Adrenal gland (tissue), 12 donors: ENCODE results near the gene PDE6D. TPM values are rescaled to one million over a fixed set of nuclear protein-coding genes. Genes with fewer than 3 reads are reported as not detected.

ENCODE experiments used
- DNase-seq, 7 donors: peaks; one replicate each; pipeline ENCODE4 v3.0.0-alpha.2; 2019 to 2020
- H3K27ac ChIP-seq, 5 donors: fragments of 200-600 bp; sonication (generic) in 4 of 5; 1 replicate in 3 of 5; 2 replicates in 2 of 5; pipeline versions ENCODE4 v1.5.1 to v1.8.0; 2016 to 2020; ENCODE audit warnings: mild to moderate bottlenecking in 1 of 5
- H3K27me3 ChIP-seq: fragments of 200-600 bp; 2 replicates; pipeline ENCODE4 v1.8.0; 2021
- H3K36me3 ChIP-seq, 2 donors: fragments of 200-600 bp; replicated peaks in 1 of 2; 1 replicate in 1 of 2; 2 replicates in 1 of 2; pipeline versions ENCODE4 v1.5.1 to v1.8.0; 2018 to 2022
- H3K4me1 ChIP-seq, 2 donors: fragments of 200-600 bp; replicated peaks in 1 of 2; 1 replicate in 1 of 2; 2 replicates in 1 of 2; pipeline versions ENCODE4 v1.5.1 to v1.8.0; 2018 to 2021
- H3K4me3 ChIP-seq, 4 donors: fragments of 200-600 bp; sonication (generic) in 3 of 4; one replicate each; pipeline ENCODE4 v1.5.1; 2016 to 2018
- H3K9me3 ChIP-seq, 3 donors: fragments of 200-600 bp; sonication (generic) in 1 of 3; replicated peaks in 1 of 3; 1 replicate in 2 of 3; 2 replicates in 1 of 3; pipeline versions ENCODE4 v1.5.1 to v1.8.0; 2016 to 2021
- CTCF ChIP-seq, 6 experiments: fragments of 450-650 bp in 4 of 6; fragments of 200-600 bp in 2 of 6; sonication (generic) in 1 of 6; IDR thresholded peaks; 1 replicate in 5 of 6; 2 replicates in 1 of 6; pipeline versions ENCODE4 v1.5.1 to v1.8.0; 2016 to 2021; ENCODE audit warnings: antibody characterized with exemption in 6 of 6, mild to moderate bottlenecking in 2 of 6, moderate library complexity in 1 of 6
- POLR2A ChIP-seq, 2 donors: fragments of 450-650 bp; IDR thresholded peaks; one replicate each; pipeline ENCODE4 v1.6.1; 2017; ENCODE audit warnings: antibody characterized with exemption in 2 of 2, mild to moderate bottlenecking in 2 of 2, moderate library complexity in 1 of 2
- WGBS, 4 donors: extraction: QIAGEN DNeasy Blood & Tissue Kit in 2 of 4; methylation state at CpG; one replicate each; pipeline versions ENCODE4 v1.1.5 to v1.1.7; 2013 to 2017; 5-methylcytosine and 5-hydroxymethylcytosine counted together
- intact Hi-C, 2 donors: fragments of 100-400 bp; cut with DNase I; formaldehyde crosslinking; loops; one replicate each; pipeline versions ENCODE4 v1.14.1 to v1.15.0; 2022 to 2023
- polyA plus RNA-seq, 3 donors: library from polyadenylated mRNA; stranded (reverse); fragments of 200-250 nt in 2 of 3; fragments of 350-450 nt in 1 of 3; fragmentation: Illumina TruSeq in 1 of 3; extraction: RNeasy Lipid Tissue Mini Kit (QIAGEN cat#74804) in 1 of 3; gene quantifications; one replicate each; pipeline ENCODE4 v1.2.3, GENCODE V29; 2013 to 2014
- total RNA-seq, 9 donors: library from RNA; depleted of rRNA in 4 of 9; stranded (reverse); fragments of >200 nt in 4 of 9; fragments of 120-200 nt in 1 of 9; fragmentation: NEBNext Ultra II Directional in 1 of 9; extraction: Animal tissue kit (Norgen Biotek cat#: 25700) in 1 of 9; gene quantifications; one replicate each; pipeline versions ENCODE4 v1.1.0 to v1.2.4, GENCODE V29; 2013 to 2023
- donor health status: healthy with polysubstance abuse.
- donor health status: Bipolar disorder and iron deficiency.
- donor health status: DM: yes; HTN: yes; CAD: no.
- donor health status: DM: no; HTN: no; CAD: no.
- donor health status: DM: no; HTN: no; CAD: no.
- donor health status: DM: yes; HTN: yes; CAD: no.

Gene PDE6D
- total and polyA plus RNA-seq, 12 donors, result 27.5 to 65.3 (median 42.9) TPM

DNA sequence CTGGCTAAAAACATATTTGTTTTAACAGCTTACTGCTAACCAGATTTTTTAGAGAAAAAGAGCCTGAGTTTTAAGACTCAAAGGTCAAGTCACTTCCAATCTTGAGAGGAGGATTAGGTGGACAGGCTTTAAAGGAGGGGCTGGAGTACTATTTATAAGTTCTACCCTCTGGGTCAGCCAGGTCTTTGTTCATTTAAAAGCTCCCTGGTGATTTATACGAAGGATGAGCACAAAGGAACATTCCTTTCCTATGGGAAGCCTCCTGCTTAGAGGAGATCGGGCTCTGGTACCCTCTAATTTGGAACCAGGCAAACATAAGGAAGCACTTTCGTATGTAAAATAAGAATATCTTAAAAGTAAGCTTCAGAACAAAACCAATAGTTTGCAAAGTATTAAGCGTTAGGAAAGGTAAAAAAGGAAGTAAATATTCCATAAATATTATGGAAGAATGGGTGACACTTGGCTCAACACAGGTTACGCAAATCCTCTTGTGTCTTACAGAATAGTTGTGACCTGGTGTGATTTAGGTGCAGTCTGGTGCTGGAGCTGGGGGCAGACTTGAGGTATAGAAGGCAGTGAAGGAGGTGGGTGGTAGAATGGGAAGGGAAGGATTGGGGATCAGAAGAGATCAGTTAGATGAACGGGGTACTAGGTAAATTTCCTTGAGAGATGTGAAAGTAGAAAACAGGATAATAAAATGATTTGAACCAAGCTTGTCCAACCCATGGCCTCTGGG is 35.6 kb downstream of the PDE6D start:
- WGBS, 4 donors, result 78 to 89% (median 84%) methylated on average over 6 of the region's 6 CpGs

DNA sequence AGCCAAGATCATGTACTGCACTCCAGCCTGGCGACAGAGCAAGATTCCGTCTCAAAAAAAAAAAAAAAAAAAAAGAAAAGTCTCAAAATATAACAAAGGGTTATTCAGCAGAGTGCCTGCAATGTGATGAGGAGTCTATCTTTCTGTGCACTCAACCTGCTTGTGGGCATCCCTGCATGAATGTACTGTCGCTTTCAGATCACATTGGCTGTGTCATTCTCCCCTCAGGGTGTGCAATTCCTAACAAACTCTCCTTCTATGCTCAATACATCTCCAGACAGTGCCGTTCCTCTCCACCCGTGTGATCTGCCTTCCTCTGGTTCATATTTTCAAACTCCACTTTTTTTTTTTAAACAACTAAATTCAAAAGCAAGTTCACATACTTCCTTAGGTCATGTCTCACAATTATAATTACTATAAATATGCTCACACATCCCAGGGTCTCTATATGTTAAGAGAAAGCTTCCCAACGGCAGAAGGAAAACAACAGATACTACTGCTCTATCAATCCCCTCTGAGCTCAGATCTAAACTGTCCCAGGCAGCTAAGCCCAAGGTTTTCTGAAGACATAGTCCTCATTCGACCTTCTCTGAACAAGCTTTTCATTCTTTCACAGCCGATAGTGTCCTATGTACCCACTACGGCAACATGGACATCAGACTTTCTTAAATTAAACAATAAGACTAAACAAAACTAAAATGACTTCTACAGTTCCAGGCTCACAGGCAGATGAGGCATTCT is 37.5 kb downstream of the PDE6D start:
- no peak for TF ChIP-seq POLR2A (IDR thresholded peaks at IDR 0.05)
- no peak for TF ChIP-seq CTCF (IDR thresholded peaks at IDR 0.05)
- intact Hi-C loops, result no loop called here
- Histone ChIP-seq H3K36me3 (no peaks in the 10 kb centered on the region), H3K4me3 (no peak overlapping the region), H3K27me3 (no peaks in the 10 kb centered on the region), H3K9me3 (no peaks in the 10 kb centered on the region), H3K27ac (no peak overlapping the region), H3K4me1 (no peaks in the 10 kb centered on the region)
- no peak for DNase-seq
- WGBS, 4 donors, result 63 to 76% (median 67%) methylated on average over 9 of the region's 9 CpGs

More for the DNA sequence above, 35.6 kb downstream of the PDE6D start:
- Histone ChIP-seq H3K9me3 (no peaks in the 10 kb centered on the region), H3K4me1 (no peaks in the 10 kb centered on the region), H3K36me3 (no peaks in the 10 kb centered on the region), H3K27ac (no peak overlapping the region), H3K27me3 (no peaks in the 10 kb centered on the region), H3K4me3 (no peak overlapping the region)
- TF ChIP-seq CTCF (IDR thresholded peaks at IDR 0.05) (no peak), POLR2A (IDR thresholded peaks at IDR 0.05) (no peak)
- intact Hi-C loops, result no loop called here
- no peak for DNase-seq

GRCh38 chr2:231737761-231738160 is 43.3 kb downstream of the PDE6D start:
- no peak overlapping the region for H3K27ac ChIP-seq
- no peaks in the 10 kb centered on the region for H3K9me3 ChIP-seq
- intact Hi-C loops, result no loop called here
- H3K4me1 ChIP-seq, result no peaks in the 10 kb centered on the region
- no peak for TF ChIP-seq POLR2A (IDR thresholded peaks at IDR 0.05)
- TF ChIP-seq CTCF (IDR thresholded peaks at IDR 0.05), result no peak
- no peak overlapping the region for H3K4me3 ChIP-seq
- WGBS, 4 donors, result 91 to 96% (median 92%) methylated on average over 5 to 7 of the region's 7 CpGs
- no peaks in the 10 kb centered on the region for H3K27me3 ChIP-seq
- peaks cover 0 to 16% of the 10 kb centered on the region in 2 donors for H3K36me3 ChIP-seq
- no peak for DNase-seq

DNA sequence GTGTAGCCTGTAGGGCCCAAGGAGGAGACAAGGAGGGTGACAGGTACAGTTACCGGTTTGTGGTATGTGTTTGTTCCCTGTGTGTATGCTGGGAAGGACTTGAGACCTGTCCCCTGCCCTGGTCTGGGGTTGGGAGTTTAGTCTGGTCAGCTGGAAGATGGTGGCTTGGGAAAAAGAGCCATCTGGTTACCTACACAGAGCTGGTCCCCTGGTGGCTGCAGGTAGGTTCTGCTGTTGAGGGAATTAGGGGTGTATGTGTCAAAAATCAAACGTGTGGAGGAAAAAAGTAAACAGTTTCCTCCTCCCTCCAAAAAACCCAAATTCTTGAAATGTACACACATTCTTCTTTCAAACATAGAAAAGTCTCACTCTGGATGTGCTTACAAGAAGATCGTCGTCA is 48.5 kb downstream of the PDE6D start:
- no peak for DNase-seq

More for the DNA sequence above, 48.5 kb downstream of the PDE6D start:
- no peak for TF ChIP-seq CTCF (IDR thresholded peaks at IDR 0.05)
- no peak for TF ChIP-seq POLR2A (IDR thresholded peaks at IDR 0.05)
- no peak overlapping the region for H3K27ac ChIP-seq
- H3K4me1 ChIP-seq, result no peaks in the 10 kb centered on the region
- 88 to 94% (median 91%) methylated on average over 4 of the region's 4 CpGs for WGBS, 4 donors
- intact Hi-C loops, result no loop called here
- H3K9me3 ChIP-seq, result no peaks in the 10 kb centered on the region
- peaks cover 0 to 10% of the 10 kb centered on the region in 2 donors for H3K36me3 ChIP-seq
- H3K4me3 ChIP-seq, result no peak overlapping the region
- H3K27me3 ChIP-seq, result no peaks in the 10 kb centered on the region
